H1 (cell line): ENCODE results near the gene NCF4. TPM values are rescaled to one million over a fixed set of nuclear protein-coding genes. Genes with fewer than 3 reads are reported as not detected.

Source experiments
- CTCF ChIA-PET: fragments of 300-600 bp; sonication (Branson Sonifier 250); formaldehyde crosslinking; loops from one replicate; lab custom pipeline; 2021; ENCODE audit not compliant: partially characterized antibody; lab: Charles Lee
- POLR2A ChIA-PET: fragments of 300-600 bp; sonication (Branson Sonifier 250); formaldehyde crosslinking; loops from one replicate; lab custom pipeline; 2021; ENCODE audit warnings: inconsistent platforms; ENCODE audit not compliant: partially characterized antibody; lab: Charles Lee
- DNase-seq, 2 experiments: peaks; one replicate each; pipeline versions ENCODE4 v3.0.0 to v3.0.0-alpha.2; 2010 to 2022; ENCODE audit warnings: low spot score in 2 of 2, low read depth in 1 of 2, mixed read lengths in 1 of 2
- FAIRE-seq: peaks from 2 replicates; lab custom pipeline; 2011; peaks lifted over from hg19 to GRCh38; lab: Jason Lieb, UNC
- H2AFZ ChIP-seq: 2 replicates; pipeline ENCODE4 v1.8.1; 2012; ENCODE audit warnings: low read length, inconsistent platforms
- H2AK5ac ChIP-seq: 2 replicates; pipeline ENCODE4 v1.6.1; 2013; ENCODE audit warnings: low read depth, low read length
- H2BK120ac ChIP-seq: replicated peaks from 2 replicates; pipeline ENCODE3; 2013; ENCODE audit warnings: low read depth, low read length, inconsistent platforms
- H2BK12ac ChIP-seq: 2 replicates; pipeline ENCODE4 v1.6.1; 2013; ENCODE audit warnings: low read depth, low read length
- H2BK15ac ChIP-seq: 2 replicates; pipeline ENCODE4 v1.6.1; 2013; ENCODE audit warnings: low read length
- H2BK20ac ChIP-seq: 2 replicates; pipeline ENCODE4 v1.6.1; 2013; ENCODE audit warnings: low read length
- H2BK5ac ChIP-seq: 2 replicates; pipeline ENCODE4 v1.6.1; 2013; ENCODE audit warnings: low read depth, low read length
- H3K14ac ChIP-seq: 2 replicates; pipeline ENCODE4 v1.6.1; 2013; ENCODE audit warnings: inconsistent platforms; ENCODE audit not compliant: insufficient read length
- H3K18ac ChIP-seq: 2 replicates; pipeline ENCODE4 v1.6.1; 2013; ENCODE audit warnings: low read length; ENCODE audit errors: extremely low read depth
- H3K23ac ChIP-seq: 2 replicates; pipeline ENCODE4 v1.6.1; 2013; ENCODE audit warnings: inconsistent platforms; ENCODE audit not compliant: insufficient read length
- H3K23me2 ChIP-seq: 2 replicates; pipeline ENCODE4 v1.6.1; 2013; ENCODE audit warnings: low read depth, low read length
- H3K27ac ChIP-seq: 2 replicates; pipeline ENCODE4 v1.6.1; 2011; ENCODE audit warnings: low read depth, low read length, inconsistent platforms
- H3K27me3 ChIP-seq, 4 experiments: replicated peaks in 1 of 4; 1 replicate in 1 of 4; 2 replicates in 3 of 4; pipeline versions ENCODE4 v1.6.1 to v1.8.1; 2011 to 2013; ENCODE audit warnings: low read length in 3 of 4, mild to moderate bottlenecking in 3 of 4, inconsistent platforms in 2 of 4, mixed read lengths in 2 of 4, moderate library complexity in 1 of 4; ENCODE audit not compliant: control insufficient read depth in 3 of 4, insufficient read depth in 3 of 4; ENCODE audit errors: extremely low read depth in 1 of 4
- H3K36me3 ChIP-seq, 4 experiments: 2 replicates each; pipeline versions ENCODE4 v1.6.1 to v1.8.1; 2011 to 2013; ENCODE audit warnings: mild to moderate bottlenecking in 4 of 4, low read length in 3 of 4, moderate library complexity in 2 of 4, control low read depth in 1 of 4, inconsistent platforms in 1 of 4; ENCODE audit not compliant: insufficient read depth in 4 of 4, control insufficient read depth in 2 of 4
- H3K4ac ChIP-seq: replicated peaks from 2 replicates; pipeline ENCODE3; 2013; ENCODE audit warnings: low read length, low read depth, mixed read lengths, inconsistent platforms; ENCODE audit not compliant: insufficient read length
- H3K4me1 ChIP-seq, 4 experiments: replicated peaks in 1 of 4; 1 replicate in 1 of 4; 2 replicates in 3 of 4; pipeline versions ENCODE4 v1.6.1 to v1.8.1; 2011 to 2013; ENCODE audit warnings: low read length in 3 of 4, inconsistent platforms in 2 of 4, mixed read lengths in 1 of 4; ENCODE audit not compliant: insufficient read depth in 4 of 4, control insufficient read depth in 3 of 4
- H3K4me2 ChIP-seq, 2 experiments: 2 replicates each; pipeline versions ENCODE4 v1.6.1 to v1.8.1; 2011 to 2013; ENCODE audit warnings: low read depth in 2 of 2, low read length in 2 of 2, control low read depth in 1 of 2, inconsistent platforms in 1 of 2, mild to moderate bottlenecking in 1 of 2; ENCODE audit not compliant: insufficient read depth in 1 of 2
- H3K4me3 ChIP-seq, 4 experiments: fragments of 200-600, 300-600 bp in 1 of 4; sonication (generic), shearing (Covaris generic), sonication (Bioruptor Twin) in 1 of 4; 2 replicates each; pipeline versions ENCODE4 v1.5.1 to v1.8.1; 2011 to 2016; ENCODE audit warnings: low read length in 4 of 4, low read depth in 3 of 4, control low read depth in 2 of 4, inconsistent platforms in 2 of 4, mild to moderate bottlenecking in 2 of 4, mixed read lengths in 1 of 4, moderate library complexity in 1 of 4; ENCODE audit not compliant: insufficient read depth in 2 of 4; ENCODE audit errors: extremely low read depth in 1 of 4
- H3K56ac ChIP-seq: replicated peaks from 2 replicates; pipeline ENCODE3; 2013; ENCODE audit warnings: low read depth, mild to moderate bottlenecking, mixed read lengths, low read length, inconsistent platforms; ENCODE audit not compliant: insufficient read length
- H3K79me1 ChIP-seq: 2 replicates; pipeline ENCODE4 v1.6.1; 2013; ENCODE audit warnings: low read depth, low read length, control low read depth
- H3K79me2 ChIP-seq, 2 experiments: 2 replicates each; pipeline versions ENCODE4 v1.6.1 to v1.8.1; 2012 to 2013; ENCODE audit warnings: low read length in 2 of 2, mild to moderate bottlenecking in 2 of 2, inconsistent platforms in 1 of 2; ENCODE audit not compliant: insufficient read depth in 2 of 2, control insufficient read depth in 1 of 2
- H3K9ac ChIP-seq, 4 experiments: replicated peaks in 1 of 4; 1 replicate in 1 of 4; 2 replicates in 3 of 4; pipeline versions ENCODE4 v1.6.1 to v1.8.1; 2011 to 2013; ENCODE audit warnings: low read depth in 3 of 4, low read length in 3 of 4, control low read depth in 2 of 4, mild to moderate bottlenecking in 2 of 4, moderate library complexity in 2 of 4, inconsistent platforms in 1 of 4; ENCODE audit errors: extremely low read depth in 1 of 4
- H3K9me3 ChIP-seq, 2 experiments: 2 replicates each; pipeline versions ENCODE4 v1.6.1 to v1.8.1; 2012 to 2013; ENCODE audit warnings: mild to moderate bottlenecking in 2 of 2, moderate library complexity in 2 of 2, control low read depth in 1 of 2, inconsistent platforms in 1 of 2, low read depth in 1 of 2, low read length in 1 of 2, mixed read lengths in 1 of 2; ENCODE audit not compliant: insufficient read depth in 2 of 2
- H4K20me1 ChIP-seq, 2 experiments: replicated peaks in 1 of 2; 2 replicates each; pipeline versions ENCODE3 to v1.8.1; 2011 to 2013; ENCODE audit warnings: inconsistent platforms in 2 of 2, low read length in 2 of 2, mild to moderate bottlenecking in 1 of 2; ENCODE audit not compliant: insufficient read depth in 2 of 2, control insufficient read depth in 1 of 2
- H4K5ac ChIP-seq: 2 replicates; pipeline ENCODE4 v1.6.1; 2013; ENCODE audit warnings: low read length, low read depth, mixed read lengths, inconsistent platforms; ENCODE audit not compliant: insufficient read length
- H4K8ac ChIP-seq: 2 replicates; pipeline ENCODE4 v1.8.0; 2013; ENCODE audit warnings: mild to moderate bottlenecking, moderate library complexity, low read length, inconsistent platforms; ENCODE audit not compliant: insufficient read depth; ENCODE audit errors: extremely low read depth
- H4K91ac ChIP-seq: replicated peaks from 2 replicates; pipeline ENCODE3; 2013; ENCODE audit warnings: low read length, mixed read lengths, inconsistent platforms; ENCODE audit not compliant: insufficient read length
- ASH2L ChIP-seq: fragments of 200-600, 300-600 bp; sonication (generic); IDR thresholded peaks from one replicate; pipeline ENCODE4 v1.7.1; 2017; ENCODE audit warnings: low read length
- BRCA1 ChIP-seq: IDR thresholded peaks from 2 replicates; pipeline ENCODE4 v1.6.1; 2012; ENCODE audit warnings: low read depth, low read length, improper control_type of control experiment
- EP300 ChIP-seq, 2 experiments: IDR thresholded peaks; 1 replicate in 1 of 2; 2 replicates in 1 of 2; pipeline ENCODE4 v1.6.1; 2011 to 2012; ENCODE audit warnings: low read depth in 2 of 2, low read length in 2 of 2, mild to moderate bottlenecking in 2 of 2, borderline replicate concordance in 1 of 2, inconsistent platforms in 1 of 2, moderate library complexity in 1 of 2
- EZH2 ChIP-seq: fragments of 200-600 bp; sonication (generic); IDR thresholded peaks from 2 replicates; pipeline ENCODE4 v1.7.1; 2012; ENCODE audit warnings: low read depth, mild to moderate bottlenecking, moderate library complexity, low read length, inconsistent platforms; ENCODE audit not compliant: severe bottlenecking
- FOSL1 ChIP-seq: IDR thresholded peaks from 2 replicates; pipeline ENCODE4 v1.6.1; 2011; ENCODE audit warnings: mild to moderate bottlenecking, low read depth, low read length, moderate library complexity; ENCODE audit not compliant: insufficient read depth
- KDM4A ChIP-seq: IDR thresholded peaks from one replicate; pipeline ENCODE4 v1.7.1; 2012; ENCODE audit warnings: low read depth, mild to moderate bottlenecking, moderate library complexity, low read length, inconsistent platforms; ENCODE audit not compliant: severe bottlenecking
- NRF1 ChIP-seq: IDR thresholded peaks from 2 replicates; pipeline ENCODE4 v1.6.1; 2011; ENCODE audit warnings: mild to moderate bottlenecking, low read depth, low read length, improper control_type of control experiment
- RFX5 ChIP-seq: IDR thresholded peaks from 2 replicates; pipeline ENCODE4 v1.6.1; 2011; ENCODE audit warnings: low read depth, low read length, improper control_type of control experiment, borderline replicate concordance
- SP2 ChIP-seq: IDR thresholded peaks from 2 replicates; pipeline ENCODE4 v1.6.1; 2012; ENCODE audit warnings: mild to moderate bottlenecking, low read length, inconsistent platforms
- SP4 ChIP-seq: IDR thresholded peaks from 2 replicates; pipeline ENCODE4 v1.6.1; 2012; ENCODE audit warnings: low read length, inconsistent platforms
- WGBS, 2 experiments: shearing (Covaris generic) in 1 of 2; methylation state at CpG; one replicate each; pipeline versions ENCODE4 v1.1.6 to v1.1.7; 2013 to 2015; ENCODE audit warnings: low lambda C conversion rate in 2 of 2, mixed read lengths in 2 of 2, inconsistent platforms in 1 of 2, low coverage in 1 of 2, missing lambda C conversion rate in 1 of 2; ENCODE audit not compliant: insufficient replicate concordance in 2 of 2, insufficient coverage in 1 of 2, insufficient read length in 1 of 2; ENCODE audit errors: extremely low coverage in 1 of 2, missing lambda C conversion rate in 1 of 2; 5-methylcytosine and 5-hydroxymethylcytosine counted together
- polyA plus RNA-seq, 7 experiments: library from polyadenylated mRNA; depleted of rRNA in 3 of 7; stranded (reverse) in 5 of 7; unstranded in 2 of 7; fragments of >200 nt in 5 of 7; fragments of 200-250 nt in 2 of 7; gene quantifications; 1 replicate in 5 of 7; 2 replicates in 1 of 7; 4 replicates in 1 of 7; pipeline versions ENCODE4 v1.2.1 to v1.2.3, GENCODE V29; 2011 to 2013; ENCODE audit warnings: missing spikeins in 2 of 7, mixed read lengths in 2 of 7
- total RNA-seq: library from RNA; stranded (reverse); fragmentation: NEBNext Ultra II Directional; extraction: Animal tissue kit (Norgen Biotek cat#: 25700); gene quantifications from 2 replicates; pipeline ENCODE4 v1.2.1, GENCODE V29; 2021
- TF ChIP-seq, protein P1 (sequence below), 3 experiments: IDR thresholded peaks; 1 replicate in 2 of 3; 2 replicates in 1 of 3; pipeline versions ENCODE4 v1.5.1 to v1.6.1; 2011; ENCODE audit warnings: low read length in 3 of 3, mild to moderate bottlenecking in 3 of 3, inconsistent platforms in 2 of 3, low read depth in 1 of 3, moderate library complexity in 1 of 3; ENCODE audit not compliant: insufficient read depth in 1 of 3; ENCODE audit errors: control extremely low read depth in 1 of 3

The NCF4 gene
- total and polyA plus RNA-seq, 2 of the 8 experiments (the other 6 are each of a cell fraction or from before 2014, with no cell fraction given) = 0.20 TPM; not detected in 1

GRCh38 chr22:36879775-36880174, 19.0 kb downstream of the NCF4 start:
- Histone ChIP-seq H4K8ac (no peak overlapping the region), H3K27ac (no peak overlapping the region), H3K56ac (no peak overlapping the region), H3K14ac (no peak overlapping the region), H3K23me2 (no peaks in the 10 kb centered on the region), H3K79me2 (no peaks in the 10 kb centered on the region), H3K9me3 (no peaks in the 10 kb centered on the region), H2BK120ac (no peak overlapping the region), H4K91ac (no peak overlapping the region), H3K79me1 (no peaks in the 10 kb centered on the region), H4K5ac (no peak overlapping the region), H3K36me3 (no peaks in the 10 kb centered on the region), H3K18ac (no peak overlapping the region), H3K4me2 (no peak overlapping the region), H3K4ac (no peak overlapping the region), H2AK5ac (no peak overlapping the region), H2AFZ (no peak overlapping the region), H2BK20ac (no peak overlapping the region), H2BK5ac (no peak overlapping the region), H2BK12ac (no peak overlapping the region), H3K27me3 (no peaks in the 10 kb centered on the region; a peak in 2 of 7 replicates), H3K9ac (no peak overlapping the region), H2BK15ac (no peak overlapping the region), H3K4me3 (no peak overlapping the region), H3K23ac (no peak overlapping the region), H3K4me1 (no peaks in the 10 kb centered on the region; a peak in 1 of 7 replicates), H4K20me1 (no peaks in the 10 kb centered on the region)
- POLR2A ChIA-PET = interaction anchor here (0.9 kb wide), 1 partner anchor 9 kb away, joined by 4 read pairs; no protein-coding TSS in a partner anchor
- FAIRE-seq (no peak), DNase-seq (no peak)
- 86% methylated on average over 7 of the region's 7 CpGs; no CpG with 5 or more reads in 1 of the 2 experiments for WGBS, 2 experiments
- CTCF ChIA-PET = interaction anchor here (1.0 to 1.8 kb wide), 2 partner anchors 23 to 39 kb away, joined by 3 to 6 read pairs; no protein-coding TSS in a partner anchor
- TF ChIP-seq SP2 (no peak), ASH2L (no peak), EZH2 (no peak), KDM4A (no peak), FOSL1 (no peak), BRCA1 (no peak), SP4 (no peak), RFX5 (no peak), EP300 (IDR thresholded peaks at IDR 0.05; ENCODE audit: borderline replicate concordance in 1 of 2, low read depth in 2 of 2, low read length in 2 of 2) (no peak), NRF1 (no peak)
- TF ChIP-seq, protein P1, sequence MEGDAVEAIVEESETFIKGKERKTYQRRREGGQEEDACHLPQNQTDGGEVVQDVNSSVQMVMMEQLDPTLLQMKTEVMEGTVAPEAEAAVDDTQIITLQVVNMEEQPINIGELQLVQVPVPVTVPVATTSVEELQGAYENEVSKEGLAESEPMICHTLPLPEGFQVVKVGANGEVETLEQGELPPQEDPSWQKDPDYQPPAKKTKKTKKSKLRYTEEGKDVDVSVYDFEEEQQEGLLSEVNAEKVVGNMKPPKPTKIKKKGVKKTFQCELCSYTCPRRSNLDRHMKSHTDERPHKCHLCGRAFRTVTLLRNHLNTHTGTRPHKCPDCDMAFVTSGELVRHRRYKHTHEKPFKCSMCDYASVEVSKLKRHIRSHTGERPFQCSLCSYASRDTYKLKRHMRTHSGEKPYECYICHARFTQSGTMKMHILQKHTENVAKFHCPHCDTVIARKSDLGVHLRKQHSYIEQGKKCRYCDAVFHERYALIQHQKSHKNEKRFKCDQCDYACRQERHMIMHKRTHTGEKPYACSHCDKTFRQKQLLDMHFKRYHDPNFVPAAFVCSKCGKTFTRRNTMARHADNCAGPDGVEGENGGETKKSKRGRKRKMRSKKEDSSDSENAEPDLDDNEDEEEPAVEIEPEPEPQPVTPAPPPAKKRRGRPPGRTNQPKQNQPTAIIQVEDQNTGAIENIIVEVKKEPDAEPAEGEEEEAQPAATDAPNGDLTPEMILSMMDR (IDR thresholded peaks at IDR 0.05; ENCODE audit: control extremely low read depth in 1 of 3, insufficient read depth in 1 of 3, low read depth in 1 of 3, low read length in 3 of 3) = no peak
